IPS-18c (cell line): Measurements from ENCODE around the gene SP100.
"Not testable (repeated sequence)": the region's sequence is repeated elsewhere in the genome, so short reads cannot be mapped to it uniquely, and the experiment has no call there.

Source experiments
- H3K4me3 ChIP-seq: 2 replicates; pipeline ENCODE4 v1.7.0; 2013; ENCODE audit warnings: low read depth, mild to moderate bottlenecking, low read length, moderate library complexity; ENCODE audit not compliant: insufficient read depth
- H3K9me3 ChIP-seq: one replicate; pipeline ENCODE4 v1.6.1; 2013; ENCODE audit warnings: mild to moderate bottlenecking, low read length, moderate library complexity; ENCODE audit not compliant: control insufficient read depth, insufficient read depth

SP100 gene

GRCh38 chr2:230412846-230413245 lies 3.2 kb upstream of the SP100 start:
- H3K4me3 ChIP-seq: no peak overlapping the region
- H3K9me3 ChIP-seq: peaks cover 3% of the 10 kb centered on the region

GRCh38 chr2:230413479-230413878 lies 2.5 kb upstream of the SP100 start:
- H3K4me3 ChIP-seq: no peak overlapping the region

GRCh38 chr2:230414302-230414701 lies 1.7 kb upstream of the SP100 start:
- H3K9me3 ChIP-seq: peaks cover 3% of the 10 kb centered on the region
- H3K4me3 ChIP-seq: no peak overlapping the region

More at GRCh38 chr2:230413479-230413878, 2.5 kb upstream of the SP100 start:
- H3K9me3 ChIP-seq: peaks cover 3% of the 10 kb centered on the region

- no peak overlapping the region for H3K4me3 ChIP-seq
- peaks cover 3% of the 10 kb centered on the region for H3K9me3 ChIP-seq
Observed at GRCh38 chr2:230417436-230417835, 1.4 kb downstream of the SP100 start.

- Histone ChIP-seq H3K9me3 (peaks cover 3% of the 10 kb centered on the region), H3K4me3 (no peak overlapping the region)
Observed at GRCh38 chr2:230418341-230419016, 2.5 kb downstream of the SP100 start.

- Histone ChIP-seq H3K9me3 (peaks cover 6% of the 10 kb centered on the region), H3K4me3 (no peak overlapping the region)
Observed at GRCh38 chr2:230419181-230419580, 3.2 kb downstream of the SP100 start.

- H3K9me3 ChIP-seq: peaks cover 3% of the 10 kb centered on the region
- no peak overlapping the region for H3K4me3 ChIP-seq
Observed at GRCh38 chr2:230422149-230422548, 6.1 kb downstream of the SP100 start.

- no peak overlapping the region for H3K4me3 ChIP-seq
- peaks cover 3% of the 10 kb centered on the region for H3K9me3 ChIP-seq
Observed at GRCh38 chr2:230423851-230424458, 8.0 kb downstream of the SP100 start.

- Histone ChIP-seq H3K9me3 (peaks cover 3% of the 10 kb centered on the region), H3K4me3 (no peak overlapping the region)
Observed at GRCh38 chr2:230425377-230425776, 9.4 kb downstream of the SP100 start.

- Histone ChIP-seq H3K9me3 (no peaks in the 10 kb centered on the region), H3K4me3 (no peak overlapping the region)
Observed at GRCh38 chr2:230429513-230429912, 13.5 kb downstream of the SP100 start.

- no peaks in the 10 kb centered on the region for H3K9me3 ChIP-seq
Observed at GRCh38 chr2:230430957-230431910, 15.2 kb downstream of the SP100 start.

GRCh38 chr2:230434677-230435324 lies 18.8 kb downstream of the SP100 start:
- Histone ChIP-seq H3K4me3 (no peak overlapping the region), H3K9me3 (no peaks in the 10 kb centered on the region)

More at GRCh38 chr2:230430957-230431910, 15.2 kb downstream of the SP100 start:
- H3K4me3 ChIP-seq: no peak overlapping the region

- no peaks in the 10 kb centered on the region for H3K9me3 ChIP-seq
- H3K4me3 ChIP-seq: no peak overlapping the region
Observed at GRCh38 chr2:230435431-230435830, 19.4 kb downstream of the SP100 start.

GRCh38 chr2:230439121-230439520 lies 23.1 kb downstream of the SP100 start:
- not testable (repeated sequence) for H3K9me3 ChIP-seq, H3K4me3 ChIP-seq

GRCh38 chr2:230439590-230439989 lies 23.6 kb downstream of the SP100 start:
- H3K9me3 ChIP-seq: no peaks in the 10 kb centered on the region
- no peak overlapping the region for H3K4me3 ChIP-seq

- H3K9me3 ChIP-seq: no peaks in the 10 kb centered on the region
- no peak overlapping the region for H3K4me3 ChIP-seq
Observed at GRCh38 chr2:230441227-230441897, 25.4 kb downstream of the SP100 start.

- Histone ChIP-seq H3K9me3 (no peaks in the 10 kb centered on the region), H3K4me3 (no peak overlapping the region)
Observed at GRCh38 chr2:230443541-230443940, 27.5 kb downstream of the SP100 start.
